H1 (cell line): ENCODE data around the gene TAAR9. TPM values are rescaled to one million over a fixed set of nuclear protein-coding genes. Genes with fewer than 3 reads are reported as not detected.

Experiments
- CTCF ChIA-PET: fragments of 300-600 bp; sonication (Branson Sonifier 250); formaldehyde crosslinking; loops from one replicate; lab custom pipeline; 2021; ENCODE audit not compliant: partially characterized antibody; lab: Charles Lee
- POLR2A ChIA-PET: fragments of 300-600 bp; sonication (Branson Sonifier 250); formaldehyde crosslinking; loops from one replicate; lab custom pipeline; 2021; ENCODE audit warnings: inconsistent platforms; ENCODE audit not compliant: partially characterized antibody; lab: Charles Lee
- DNase-seq, 2 experiments: peaks; one replicate each; pipeline versions ENCODE4 v3.0.0 to v3.0.0-alpha.2; 2010 to 2022; ENCODE audit warnings: low spot score in 2 of 2, low read depth in 1 of 2, mixed read lengths in 1 of 2
- FAIRE-seq: peaks from 2 replicates; lab custom pipeline; 2011; peaks lifted over from hg19 to GRCh38; lab: Jason Lieb, UNC
- H2AFZ ChIP-seq: 2 replicates; pipeline ENCODE4 v1.8.1; 2012; ENCODE audit warnings: low read length, inconsistent platforms
- H2AK5ac ChIP-seq: 2 replicates; pipeline ENCODE4 v1.6.1; 2013; ENCODE audit warnings: low read depth, low read length
- H2BK120ac ChIP-seq: replicated peaks from 2 replicates; pipeline ENCODE3; 2013; ENCODE audit warnings: low read depth, low read length, inconsistent platforms
- H2BK12ac ChIP-seq: 2 replicates; pipeline ENCODE4 v1.6.1; 2013; ENCODE audit warnings: low read depth, low read length
- H2BK15ac ChIP-seq: 2 replicates; pipeline ENCODE4 v1.6.1; 2013; ENCODE audit warnings: low read length
- H2BK20ac ChIP-seq: 2 replicates; pipeline ENCODE4 v1.6.1; 2013; ENCODE audit warnings: low read length
- H2BK5ac ChIP-seq: 2 replicates; pipeline ENCODE4 v1.6.1; 2013; ENCODE audit warnings: low read depth, low read length
- H3K14ac ChIP-seq: 2 replicates; pipeline ENCODE4 v1.6.1; 2013; ENCODE audit warnings: inconsistent platforms; ENCODE audit not compliant: insufficient read length
- H3K18ac ChIP-seq: 2 replicates; pipeline ENCODE4 v1.6.1; 2013; ENCODE audit warnings: low read length; ENCODE audit errors: extremely low read depth
- H3K23ac ChIP-seq: 2 replicates; pipeline ENCODE4 v1.6.1; 2013; ENCODE audit warnings: inconsistent platforms; ENCODE audit not compliant: insufficient read length
- H3K23me2 ChIP-seq: 2 replicates; pipeline ENCODE4 v1.6.1; 2013; ENCODE audit warnings: low read depth, low read length
- H3K27ac ChIP-seq: 2 replicates; pipeline ENCODE4 v1.6.1; 2011; ENCODE audit warnings: low read depth, low read length, inconsistent platforms
- H3K27me3 ChIP-seq, 4 experiments: replicated peaks in 1 of 4; 1 replicate in 1 of 4; 2 replicates in 3 of 4; pipeline versions ENCODE4 v1.6.1 to v1.8.1; 2011 to 2013; ENCODE audit warnings: low read length in 3 of 4, mild to moderate bottlenecking in 3 of 4, inconsistent platforms in 2 of 4, mixed read lengths in 2 of 4, moderate library complexity in 1 of 4; ENCODE audit not compliant: control insufficient read depth in 3 of 4, insufficient read depth in 3 of 4; ENCODE audit errors: extremely low read depth in 1 of 4
- H3K36me3 ChIP-seq, 4 experiments: 2 replicates each; pipeline versions ENCODE4 v1.6.1 to v1.8.1; 2011 to 2013; ENCODE audit warnings: mild to moderate bottlenecking in 4 of 4, low read length in 3 of 4, moderate library complexity in 2 of 4, control low read depth in 1 of 4, inconsistent platforms in 1 of 4; ENCODE audit not compliant: insufficient read depth in 4 of 4, control insufficient read depth in 2 of 4
- H3K4ac ChIP-seq: replicated peaks from 2 replicates; pipeline ENCODE3; 2013; ENCODE audit warnings: low read length, low read depth, mixed read lengths, inconsistent platforms; ENCODE audit not compliant: insufficient read length
- H3K4me1 ChIP-seq, 4 experiments: replicated peaks in 1 of 4; 1 replicate in 1 of 4; 2 replicates in 3 of 4; pipeline versions ENCODE4 v1.6.1 to v1.8.1; 2011 to 2013; ENCODE audit warnings: low read length in 3 of 4, inconsistent platforms in 2 of 4, mixed read lengths in 1 of 4; ENCODE audit not compliant: insufficient read depth in 4 of 4, control insufficient read depth in 3 of 4
- H3K4me2 ChIP-seq, 2 experiments: 2 replicates each; pipeline versions ENCODE4 v1.6.1 to v1.8.1; 2011 to 2013; ENCODE audit warnings: low read depth in 2 of 2, low read length in 2 of 2, control low read depth in 1 of 2, inconsistent platforms in 1 of 2, mild to moderate bottlenecking in 1 of 2; ENCODE audit not compliant: insufficient read depth in 1 of 2
- H3K4me3 ChIP-seq, 4 experiments: fragments of 200-600, 300-600 bp in 1 of 4; sonication (generic), shearing (Covaris generic), sonication (Bioruptor Twin) in 1 of 4; 2 replicates each; pipeline versions ENCODE4 v1.5.1 to v1.8.1; 2011 to 2016; ENCODE audit warnings: low read length in 4 of 4, low read depth in 3 of 4, control low read depth in 2 of 4, inconsistent platforms in 2 of 4, mild to moderate bottlenecking in 2 of 4, mixed read lengths in 1 of 4, moderate library complexity in 1 of 4; ENCODE audit not compliant: insufficient read depth in 2 of 4; ENCODE audit errors: extremely low read depth in 1 of 4
- H3K56ac ChIP-seq: replicated peaks from 2 replicates; pipeline ENCODE3; 2013; ENCODE audit warnings: low read depth, mild to moderate bottlenecking, mixed read lengths, low read length, inconsistent platforms; ENCODE audit not compliant: insufficient read length
- H3K79me1 ChIP-seq: 2 replicates; pipeline ENCODE4 v1.6.1; 2013; ENCODE audit warnings: low read depth, low read length, control low read depth
- H3K79me2 ChIP-seq, 2 experiments: 2 replicates each; pipeline versions ENCODE4 v1.6.1 to v1.8.1; 2012 to 2013; ENCODE audit warnings: low read length in 2 of 2, mild to moderate bottlenecking in 2 of 2, inconsistent platforms in 1 of 2; ENCODE audit not compliant: insufficient read depth in 2 of 2, control insufficient read depth in 1 of 2
- H3K9ac ChIP-seq, 4 experiments: replicated peaks in 1 of 4; 1 replicate in 1 of 4; 2 replicates in 3 of 4; pipeline versions ENCODE4 v1.6.1 to v1.8.1; 2011 to 2013; ENCODE audit warnings: low read depth in 3 of 4, low read length in 3 of 4, control low read depth in 2 of 4, mild to moderate bottlenecking in 2 of 4, moderate library complexity in 2 of 4, inconsistent platforms in 1 of 4; ENCODE audit errors: extremely low read depth in 1 of 4
- H3K9me3 ChIP-seq, 2 experiments: 2 replicates each; pipeline versions ENCODE4 v1.6.1 to v1.8.1; 2012 to 2013; ENCODE audit warnings: mild to moderate bottlenecking in 2 of 2, moderate library complexity in 2 of 2, control low read depth in 1 of 2, inconsistent platforms in 1 of 2, low read depth in 1 of 2, low read length in 1 of 2, mixed read lengths in 1 of 2; ENCODE audit not compliant: insufficient read depth in 2 of 2
- H4K20me1 ChIP-seq, 2 experiments: replicated peaks in 1 of 2; 2 replicates each; pipeline versions ENCODE3 to v1.8.1; 2011 to 2013; ENCODE audit warnings: inconsistent platforms in 2 of 2, low read length in 2 of 2, mild to moderate bottlenecking in 1 of 2; ENCODE audit not compliant: insufficient read depth in 2 of 2, control insufficient read depth in 1 of 2
- H4K5ac ChIP-seq: 2 replicates; pipeline ENCODE4 v1.6.1; 2013; ENCODE audit warnings: low read length, low read depth, mixed read lengths, inconsistent platforms; ENCODE audit not compliant: insufficient read length
- H4K8ac ChIP-seq: 2 replicates; pipeline ENCODE4 v1.8.0; 2013; ENCODE audit warnings: mild to moderate bottlenecking, moderate library complexity, low read length, inconsistent platforms; ENCODE audit not compliant: insufficient read depth; ENCODE audit errors: extremely low read depth
- H4K91ac ChIP-seq: replicated peaks from 2 replicates; pipeline ENCODE3; 2013; ENCODE audit warnings: low read length, mixed read lengths, inconsistent platforms; ENCODE audit not compliant: insufficient read length
- CREB1 ChIP-seq: IDR thresholded peaks from 2 replicates; pipeline ENCODE4 v1.6.1; 2012; ENCODE audit warnings: inconsistent platforms
- EZH2 ChIP-seq: fragments of 200-600 bp; sonication (generic); IDR thresholded peaks from 2 replicates; pipeline ENCODE4 v1.7.1; 2012; ENCODE audit warnings: low read depth, mild to moderate bottlenecking, moderate library complexity, low read length, inconsistent platforms; ENCODE audit not compliant: severe bottlenecking
- HDAC6 ChIP-seq: IDR thresholded peaks from one replicate; pipeline ENCODE4 v1.7.1; 2012; ENCODE audit warnings: low read depth, mild to moderate bottlenecking, inconsistent platforms, low read length, moderate library complexity
- JUN ChIP-seq: IDR thresholded peaks from 2 replicates; pipeline ENCODE4 v1.6.1; 2011; ENCODE audit warnings: low read depth, mild to moderate bottlenecking, improper control_type of control experiment, low read length
- JUND ChIP-seq: IDR thresholded peaks from 2 replicates; pipeline ENCODE4 v1.6.1; 2011; ENCODE audit warnings: mild to moderate bottlenecking, improper control_type of control experiment, low read length
- KDM4A ChIP-seq: IDR thresholded peaks from one replicate; pipeline ENCODE4 v1.7.1; 2012; ENCODE audit warnings: low read depth, mild to moderate bottlenecking, moderate library complexity, low read length, inconsistent platforms; ENCODE audit not compliant: severe bottlenecking
- NANOG ChIP-seq: IDR thresholded peaks from 2 replicates; pipeline ENCODE4 v1.6.1; 2011; ENCODE audit warnings: low read length, low read depth, mild to moderate bottlenecking, inconsistent platforms; ENCODE audit not compliant: insufficient read depth, poor library complexity, severe bottlenecking
- NRF1 ChIP-seq: IDR thresholded peaks from 2 replicates; pipeline ENCODE4 v1.6.1; 2011; ENCODE audit warnings: mild to moderate bottlenecking, low read depth, low read length, improper control_type of control experiment
- RAD21 ChIP-seq, 2 experiments: IDR thresholded peaks in 1 of 2; conservative IDR thresholded peaks in 1 of 2; 2 replicates each; pipeline ENCODE4 v1.6.1; 2011; ENCODE audit warnings: low read depth in 2 of 2, low read length in 2 of 2, improper control_type of control experiment in 1 of 2, inconsistent platforms in 1 of 2, mild to moderate bottlenecking in 1 of 2, moderate library complexity in 1 of 2
- SAP30 ChIP-seq: fragments of 300-600 bp; sonication (generic); IDR thresholded peaks from 2 replicates; pipeline ENCODE4 v1.7.1; 2012; ENCODE audit warnings: low read length, moderate library complexity, mild to moderate bottlenecking, inconsistent platforms; ENCODE audit not compliant: insufficient read depth, insufficient replicate concordance
- SRF ChIP-seq: IDR thresholded peaks from 2 replicates; pipeline ENCODE4 v1.6.1; 2011; ENCODE audit warnings: mild to moderate bottlenecking, low read depth, low read length, moderate library complexity
- TCF12 ChIP-seq: IDR thresholded peaks from 2 replicates; pipeline ENCODE4 v1.6.1; 2011; ENCODE audit warnings: low read depth, mild to moderate bottlenecking, low read length
- USF2 ChIP-seq: IDR thresholded peaks from 2 replicates; pipeline ENCODE4 v1.6.1; 2011; ENCODE audit warnings: low read length, improper control_type of control experiment
- WGBS, 2 experiments: shearing (Covaris generic) in 1 of 2; methylation state at CpG; one replicate each; pipeline versions ENCODE4 v1.1.6 to v1.1.7; 2013 to 2015; ENCODE audit warnings: low lambda C conversion rate in 2 of 2, mixed read lengths in 2 of 2, inconsistent platforms in 1 of 2, low coverage in 1 of 2, missing lambda C conversion rate in 1 of 2; ENCODE audit not compliant: insufficient replicate concordance in 2 of 2, insufficient coverage in 1 of 2, insufficient read length in 1 of 2; ENCODE audit errors: extremely low coverage in 1 of 2, missing lambda C conversion rate in 1 of 2; 5-methylcytosine and 5-hydroxymethylcytosine counted together
- polyA plus RNA-seq, 7 experiments: library from polyadenylated mRNA; depleted of rRNA in 3 of 7; stranded (reverse) in 5 of 7; unstranded in 2 of 7; fragments of >200 nt in 5 of 7; fragments of 200-250 nt in 2 of 7; gene quantifications; 1 replicate in 5 of 7; 2 replicates in 1 of 7; 4 replicates in 1 of 7; pipeline versions ENCODE4 v1.2.1 to v1.2.3, GENCODE V29; 2011 to 2013; ENCODE audit warnings: missing spikeins in 2 of 7, mixed read lengths in 2 of 7
- total RNA-seq: library from RNA; stranded (reverse); fragmentation: NEBNext Ultra II Directional; extraction: Animal tissue kit (Norgen Biotek cat#: 25700); gene quantifications from 2 replicates; pipeline ENCODE4 v1.2.1, GENCODE V29; 2021

TAAR9 gene
- total and polyA plus RNA-seq, 2 of the 8 experiments (the other 6 are each of a cell fraction or from before 2014, with no cell fraction given) = not detected

- WGBS, 2 experiments = 91% methylated on average over 5 of the region's 5 CpGs; no CpG with 5 or more reads in 1 of the 2 experiments
- no peak for FAIRE-seq
- TF ChIP-seq USF2 = no peak
- no peak for TF ChIP-seq TCF12
- TF ChIP-seq CREB1 = no peak
- no peak for TF ChIP-seq HDAC6
- no peak for TF ChIP-seq SRF
- no peak for TF ChIP-seq KDM4A
- no peak for TF ChIP-seq NRF1
- no peak for TF ChIP-seq SAP30
- TF ChIP-seq RAD21 (IDR thresholded peaks at IDR 0.05 in 1 of 2, conservative IDR thresholded peaks at IDR 0.05 in 1 of 2; ENCODE audit: low read depth in 2 of 2, low read length in 2 of 2) = no peak
- no peak for TF ChIP-seq NANOG
- no peak for TF ChIP-seq JUND
- no peak for TF ChIP-seq JUN
- no peak for TF ChIP-seq EZH2
Measured at GRCh38 chr6:132524646-132525045, 13.4 kb upstream of the TAAR9 start.

More at GRCh38 chr6:132524646-132525045, 13.4 kb upstream of the TAAR9 start:
- Histone ChIP-seq H2BK20ac (no peak overlapping the region), H3K4me1 (peaks cover 0 to 2% (median 0%) of the 10 kb centered on the region in 4 experiments; a peak in 2 of 7 replicates), H3K18ac (no peak overlapping the region), H3K23me2 (no peaks in the 10 kb centered on the region), H3K4me3 (no peak overlapping the region), H2BK120ac (no peak overlapping the region), H3K36me3 (no peaks in the 10 kb centered on the region), H4K91ac (no peak overlapping the region), H2BK5ac (no peak overlapping the region), H3K27me3 (no peaks in the 10 kb centered on the region), H4K20me1 (no peaks in the 10 kb centered on the region), H3K9me3 (no peaks in the 10 kb centered on the region), H3K23ac (no peak overlapping the region), H4K8ac (no peak overlapping the region), H2AFZ (no peak overlapping the region), H4K5ac (no peak overlapping the region), H3K9ac (no peak overlapping the region), H2AK5ac (no peak overlapping the region), H3K4ac (no peak overlapping the region), H2BK15ac (no peak overlapping the region), H3K4me2 (no peak overlapping the region), H3K79me1 (no peaks in the 10 kb centered on the region), H3K14ac (no peak overlapping the region), H3K27ac (no peak overlapping the region), H2BK12ac (no peak overlapping the region), H3K56ac (no peak overlapping the region), H3K79me2 (no peaks in the 10 kb centered on the region)
- POLR2A ChIA-PET = no interaction called here
- CTCF ChIA-PET = interaction anchor here (0.8 to 2.3 kb wide), 4 partner anchors 10 to 301 kb away, joined by 3 to 5 read pairs (median 3); no protein-coding TSS in a partner anchor
- DNase-seq = no peak
